ENCODE measurements around the gene RGS7. TPM values are rescaled to one million over a fixed set of nuclear protein-coding genes. Genes with fewer than 3 reads are reported as not detected.

Gene RGS7
- total and polyA plus RNA-seq, 2 of the 8 experiments (the other 6 are each of a cell fraction or from before 2014, with no cell fraction given), result 1.6 to 3.0 TPM

DNA sequence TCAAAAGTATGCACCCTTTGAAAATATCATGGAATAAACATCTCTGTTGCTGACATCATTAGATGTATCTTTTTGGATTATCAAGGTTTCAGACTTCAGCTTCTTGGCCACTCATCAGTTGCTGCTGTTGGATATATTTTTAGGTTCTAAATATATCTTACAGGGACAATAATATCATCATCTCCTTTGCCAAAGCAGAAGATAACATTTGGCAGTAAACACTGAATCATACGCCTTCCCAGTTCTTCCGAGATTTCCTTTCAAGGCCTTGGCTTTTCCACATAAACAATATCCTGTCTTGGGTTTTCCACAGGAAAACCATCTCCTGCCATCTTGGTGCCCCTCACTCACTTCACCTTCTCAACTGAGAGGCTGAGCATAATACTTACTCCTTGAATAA is 39.3 kb downstream of the RGS7 start:
- Histone ChIP-seq H2BK120ac (replicated peaks; ENCODE audit: low read depth, low read length) (no peak overlapping the region), H3K14ac (ENCODE audit: insufficient read length) (no peak overlapping the region), H2AFZ (ENCODE audit: low read length) (no peak overlapping the region), H3K56ac (replicated peaks; ENCODE audit: insufficient read length, low read depth, low read length) (no peak overlapping the region), H2AK5ac (ENCODE audit: low read depth, low read length) (no peak overlapping the region), H4K20me1 (replicated peaks in 1 of 2; ENCODE audit: control insufficient read depth in 1 of 2, insufficient read depth in 2 of 2, low read length in 2 of 2) (no peaks in the 10 kb centered on the region), H2BK15ac (ENCODE audit: low read length) (no peak overlapping the region), H3K4me2 (ENCODE audit: insufficient read depth in 1 of 2, low read depth in 2 of 2, low read length in 2 of 2) (no peak overlapping the region), H3K4me1 (replicated peaks in 1 of 4; ENCODE audit: control insufficient read depth in 3 of 4, insufficient read depth in 4 of 4, low read length in 3 of 4) (no peaks in the 10 kb centered on the region), H3K9me3 (ENCODE audit: insufficient read depth in 2 of 2, low read depth in 1 of 2, low read length in 1 of 2) (no peaks in the 10 kb centered on the region), H3K27me3 (replicated peaks in 1 of 4; ENCODE audit: control insufficient read depth in 3 of 4, extremely low read depth in 1 of 4, insufficient read depth in 3 of 4, low read length in 3 of 4) (no peaks in the 10 kb centered on the region), H3K9ac (replicated peaks in 1 of 4; ENCODE audit: extremely low read depth in 1 of 4, low read depth in 3 of 4, low read length in 3 of 4) (no peak overlapping the region), H3K4me3 (ENCODE audit: extremely low read depth in 1 of 4, insufficient read depth in 2 of 4, low read depth in 3 of 4, low read length in 4 of 4) (no peak overlapping the region), H3K4ac (replicated peaks; ENCODE audit: insufficient read length, low read depth, low read length) (no peak overlapping the region), H4K5ac (ENCODE audit: insufficient read length, low read depth, low read length) (no peak overlapping the region), H3K18ac (ENCODE audit: extremely low read depth, low read length) (no peak overlapping the region), H4K91ac (replicated peaks; ENCODE audit: insufficient read length, low read length) (no peak overlapping the region), H3K79me1 (ENCODE audit: low read depth, low read length) (no peaks in the 10 kb centered on the region), H3K36me3 (ENCODE audit: control insufficient read depth in 2 of 4, insufficient read depth in 4 of 4, low read length in 3 of 4) (no peaks in the 10 kb centered on the region), H3K27ac (ENCODE audit: low read depth, low read length) (no peak overlapping the region), H3K23ac (ENCODE audit: insufficient read length) (no peak overlapping the region), H2BK20ac (ENCODE audit: low read length) (no peak overlapping the region), H2BK5ac (ENCODE audit: low read depth, low read length) (no peak overlapping the region), H4K8ac (ENCODE audit: extremely low read depth, insufficient read depth, low read length) (no peak overlapping the region), H3K23me2 (ENCODE audit: low read depth, low read length) (no peaks in the 10 kb centered on the region), H3K79me2 (ENCODE audit: control insufficient read depth in 1 of 2, insufficient read depth in 2 of 2, low read length in 2 of 2) (no peaks in the 10 kb centered on the region), H2BK12ac (ENCODE audit: low read depth, low read length) (no peak overlapping the region)
- no peak for FAIRE-seq
- CTCF ChIA-PET (ENCODE audit: partially characterized antibody), result no interaction called here
- 100% methylated on average over 2 of the region's 2 CpGs; no CpG with 5 or more reads in 1 of the 2 experiments for WGBS, 2 experiments (ENCODE audit: extremely low coverage in 1 of 2, insufficient coverage in 1 of 2, insufficient read length in 1 of 2, insufficient replicate concordance in 2 of 2, low coverage in 1 of 2, low lambda C conversion rate in 2 of 2, missing lambda C conversion rate in 1 of 2)
- DNase-seq (ENCODE audit: low read depth in 1 of 2, low spot score in 2 of 2), result no peak
- POLR2A ChIA-PET (ENCODE audit: partially characterized antibody), result no interaction called here
- TF ChIP-seq SIX5 (IDR thresholded peaks at IDR 0.05; ENCODE audit: low read depth, low read length) (no peak), TEAD4 (IDR thresholded peaks at IDR 0.05; ENCODE audit: low read depth, low read length) (no peak)
